Vagina (tissue), 2 donors: ENCODE data around the gene OGG1.

Source experiments
- POLR2A ChIP-seq, 2 donors: fragments of 450-650 bp; IDR thresholded peaks; one replicate each; pipeline ENCODE4 v1.6.1; 2017; ENCODE audit warnings: antibody characterized with exemption in 2 of 2, mild to moderate bottlenecking in 2 of 2, moderate library complexity in 2 of 2
- POLR2AphosphoS5 ChIP-seq, 2 donors: sonication (generic); formaldehyde crosslinking; IDR thresholded peaks; one replicate each; pipeline ENCODE4 v1.9.0; 2017; ENCODE audit warnings: antibody characterized with exemption in 2 of 2, mild to moderate bottlenecking in 2 of 2, low read depth in 1 of 2; ENCODE audit not compliant: insufficient read depth in 1 of 2
- TF ChIP-seq, protein P1 (sequence below), 3 experiments: fragments of 450-650 bp in 2 of 3; fragments of 200-600 bp in 1 of 3; sonication (generic) in 1 of 3; IDR thresholded peaks; one replicate each; pipeline ENCODE4 v1.5.1; 2017 to 2019; ENCODE audit warnings: antibody characterized with exemption in 3 of 3, mild to moderate bottlenecking in 2 of 3, moderate library complexity in 2 of 3

DNA sequence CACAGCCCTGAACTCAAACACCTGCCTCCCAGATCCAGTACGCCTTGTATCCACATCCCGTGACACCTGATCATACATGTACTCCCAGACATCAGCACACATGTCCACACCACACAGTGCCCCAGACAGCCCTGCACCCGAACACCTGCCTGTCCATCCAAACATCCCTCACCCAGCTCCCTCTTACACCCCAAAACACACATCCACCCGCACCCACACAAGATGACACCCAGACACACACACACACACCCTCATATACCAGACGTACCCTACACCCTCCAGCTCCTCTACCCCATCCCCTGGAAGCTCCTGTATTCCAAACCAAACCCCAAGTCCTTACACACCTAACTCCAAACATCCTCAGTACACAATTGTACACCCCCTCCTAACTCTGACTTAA, 19.3 kb downstream of the OGG1 start:
- TF ChIP-seq, protein P1, sequence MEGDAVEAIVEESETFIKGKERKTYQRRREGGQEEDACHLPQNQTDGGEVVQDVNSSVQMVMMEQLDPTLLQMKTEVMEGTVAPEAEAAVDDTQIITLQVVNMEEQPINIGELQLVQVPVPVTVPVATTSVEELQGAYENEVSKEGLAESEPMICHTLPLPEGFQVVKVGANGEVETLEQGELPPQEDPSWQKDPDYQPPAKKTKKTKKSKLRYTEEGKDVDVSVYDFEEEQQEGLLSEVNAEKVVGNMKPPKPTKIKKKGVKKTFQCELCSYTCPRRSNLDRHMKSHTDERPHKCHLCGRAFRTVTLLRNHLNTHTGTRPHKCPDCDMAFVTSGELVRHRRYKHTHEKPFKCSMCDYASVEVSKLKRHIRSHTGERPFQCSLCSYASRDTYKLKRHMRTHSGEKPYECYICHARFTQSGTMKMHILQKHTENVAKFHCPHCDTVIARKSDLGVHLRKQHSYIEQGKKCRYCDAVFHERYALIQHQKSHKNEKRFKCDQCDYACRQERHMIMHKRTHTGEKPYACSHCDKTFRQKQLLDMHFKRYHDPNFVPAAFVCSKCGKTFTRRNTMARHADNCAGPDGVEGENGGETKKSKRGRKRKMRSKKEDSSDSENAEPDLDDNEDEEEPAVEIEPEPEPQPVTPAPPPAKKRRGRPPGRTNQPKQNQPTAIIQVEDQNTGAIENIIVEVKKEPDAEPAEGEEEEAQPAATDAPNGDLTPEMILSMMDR (IDR thresholded peaks at IDR 0.05): no peak
- TF ChIP-seq POLR2A (IDR thresholded peaks at IDR 0.05) (no peak), POLR2AphosphoS5 (IDR thresholded peaks at IDR 0.05; ENCODE audit: insufficient read depth in 1 of 2, low read depth in 1 of 2) (no peak)
